Keratinocyte (primary cell): ENCODE results near the gene LEO1. TPM values are rescaled to one million over a fixed set of nuclear protein-coding genes. Genes with fewer than 3 reads are reported as not detected.

Experiments used
- DNase-seq: peaks from one replicate; pipeline ENCODE4 v3.0.0-alpha.2; 2011; ENCODE audit warnings: low read depth, missing footprints, low spot score
- FAIRE-seq: peaks from 2 replicates; lab custom pipeline; 2011; peaks lifted over from hg19 to GRCh38; lab: Jason Lieb, UNC
- H2AFZ ChIP-seq: 2 replicates; pipeline ENCODE4 v1.6.0; 2012; ENCODE audit warnings: low read length, control low read depth, inconsistent platforms; ENCODE audit not compliant: control insufficient read depth
- H3K27ac ChIP-seq: 2 replicates; pipeline ENCODE4 v1.5.1; 2011; ENCODE audit warnings: low read length; ENCODE audit not compliant: control insufficient read depth, insufficient read depth
- H3K27me3 ChIP-seq: 3 replicates; pipeline ENCODE4 v1.6.0; 2011; ENCODE audit warnings: low read length; ENCODE audit not compliant: control insufficient read depth, insufficient read depth; ENCODE audit errors: extremely low read depth
- H3K36me3 ChIP-seq, 2 experiments: 2 replicates in 1 of 2; 3 replicates in 1 of 2; pipeline ENCODE4 v1.5.1; 2011; ENCODE audit warnings: low read length in 2 of 2, mild to moderate bottlenecking in 1 of 2; ENCODE audit not compliant: control insufficient read depth in 2 of 2, insufficient read depth in 2 of 2; ENCODE audit errors: extremely low read depth in 1 of 2
- H3K4me1 ChIP-seq: 3 replicates; pipeline ENCODE4 v1.5.1; 2011; ENCODE audit warnings: low read length; ENCODE audit not compliant: control insufficient read depth, insufficient read depth; ENCODE audit errors: extremely low read depth
- H3K4me2 ChIP-seq: 3 replicates; pipeline ENCODE4 v1.6.0; 2011; ENCODE audit warnings: low read depth, low read length; ENCODE audit not compliant: control insufficient read depth, insufficient read depth; ENCODE audit errors: extremely low read depth
- H3K4me3 ChIP-seq, 3 experiments: fragments of 200-600 bp in 1 of 3; sonication (generic) in 1 of 3; 2 replicates in 2 of 3; 3 replicates in 1 of 3; pipeline ENCODE4 v1.5.1; 2011 to 2016; ENCODE audit warnings: low read length in 3 of 3, mild to moderate bottlenecking in 3 of 3, control low read depth in 2 of 3, inconsistent platforms in 1 of 3, low read depth in 1 of 3, mixed read lengths in 1 of 3, mixed run types in 1 of 3, moderate library complexity in 1 of 3; ENCODE audit not compliant: control insufficient read depth in 2 of 3, insufficient read depth in 2 of 3; ENCODE audit errors: extremely low read depth in 1 of 3
- H3K79me2 ChIP-seq: 2 replicates; pipeline ENCODE4 v1.6.0; 2012; ENCODE audit warnings: low read length; ENCODE audit not compliant: control insufficient read depth, insufficient read depth
- H3K9ac ChIP-seq: 3 replicates; pipeline ENCODE4 v1.6.0; 2011; ENCODE audit warnings: low read length; ENCODE audit not compliant: control insufficient read depth, insufficient read depth; ENCODE audit errors: extremely low read depth
- H3K9me1 ChIP-seq: 3 replicates; pipeline ENCODE4 v1.6.0; 2011; ENCODE audit warnings: low read length; ENCODE audit not compliant: control insufficient read depth, insufficient read depth; ENCODE audit errors: extremely low read depth
- H3K9me3 ChIP-seq: 2 replicates; pipeline ENCODE4 v1.5.1; 2012; ENCODE audit warnings: low read depth, low read length; ENCODE audit not compliant: control insufficient read depth
- H4K20me1 ChIP-seq: 3 replicates; pipeline ENCODE4 v1.6.0; 2011; ENCODE audit warnings: low read length; ENCODE audit not compliant: control insufficient read depth, insufficient read depth; ENCODE audit errors: extremely low read depth
- EZH2 ChIP-seq: IDR thresholded peaks from one replicate; pipeline ENCODE4 v1.6.1; 2012; ENCODE audit warnings: inconsistent platforms, mild to moderate bottlenecking, low read length, moderate library complexity
- dilution Hi-C: fragments of 300-500 bp; cut with MboI; formaldehyde crosslinking; loops from one replicate; pipeline ENCODE4 v1.7.0; 2020; ENCODE audit warnings: low sequenced_read_pairs; ENCODE audit not compliant: extremely low pct_ligation_motif_present
- polyA plus RNA-seq, 5 experiments: library from polyadenylated mRNA; depleted of rRNA in 3 of 5; stranded (reverse) in 3 of 5; stranded (forward) in 1 of 5; unstranded in 1 of 5; fragments of >200 nt; gene quantifications; 1 replicate in 1 of 5; 2 replicates in 3 of 5; 3 replicates in 1 of 5; pipeline versions ENCODE4 v1.2.1 to v1.2.3, GENCODE V29; 2011 to 2012; ENCODE audit warnings: missing spikeins in 2 of 5, low read depth in 1 of 5, low replicate concordance in 1 of 5
- TF ChIP-seq, protein P1 (sequence below), 3 experiments: IDR thresholded peaks in 1 of 3; conservative IDR thresholded peaks in 1 of 3; optimal IDR thresholded peaks in 1 of 3; 2 replicates in 2 of 3; 3 replicates in 1 of 3; pipeline versions ENCODE3 to v1.5.1; 2011; ENCODE audit warnings: low read length in 3 of 3, mild to moderate bottlenecking in 3 of 3, moderate library complexity in 2 of 3, control low read depth in 1 of 3, inconsistent platforms in 1 of 3; ENCODE audit not compliant: insufficient read depth in 2 of 3; ENCODE audit errors: extremely low read depth in 1 of 3

LEO1 gene
- polyA plus RNA-seq, 1 donor (not counting 4 experiments of a cell fraction or from before 2014, with no cell fraction given): 12.5 TPM

- no peaks in the 10 kb centered on the region for H3K79me2 ChIP-seq
- dilution Hi-C loops: no loop called here
- no peak for DNase-seq
- H3K4me1 ChIP-seq: no peaks in the 10 kb centered on the region
- H3K9me3 ChIP-seq: no peaks in the 10 kb centered on the region
- H3K27ac ChIP-seq: no peak overlapping the region
- FAIRE-seq: no peak
- no peak overlapping the region for H3K9ac ChIP-seq
- no peak for TF ChIP-seq EZH2
- TF ChIP-seq, protein P1, sequence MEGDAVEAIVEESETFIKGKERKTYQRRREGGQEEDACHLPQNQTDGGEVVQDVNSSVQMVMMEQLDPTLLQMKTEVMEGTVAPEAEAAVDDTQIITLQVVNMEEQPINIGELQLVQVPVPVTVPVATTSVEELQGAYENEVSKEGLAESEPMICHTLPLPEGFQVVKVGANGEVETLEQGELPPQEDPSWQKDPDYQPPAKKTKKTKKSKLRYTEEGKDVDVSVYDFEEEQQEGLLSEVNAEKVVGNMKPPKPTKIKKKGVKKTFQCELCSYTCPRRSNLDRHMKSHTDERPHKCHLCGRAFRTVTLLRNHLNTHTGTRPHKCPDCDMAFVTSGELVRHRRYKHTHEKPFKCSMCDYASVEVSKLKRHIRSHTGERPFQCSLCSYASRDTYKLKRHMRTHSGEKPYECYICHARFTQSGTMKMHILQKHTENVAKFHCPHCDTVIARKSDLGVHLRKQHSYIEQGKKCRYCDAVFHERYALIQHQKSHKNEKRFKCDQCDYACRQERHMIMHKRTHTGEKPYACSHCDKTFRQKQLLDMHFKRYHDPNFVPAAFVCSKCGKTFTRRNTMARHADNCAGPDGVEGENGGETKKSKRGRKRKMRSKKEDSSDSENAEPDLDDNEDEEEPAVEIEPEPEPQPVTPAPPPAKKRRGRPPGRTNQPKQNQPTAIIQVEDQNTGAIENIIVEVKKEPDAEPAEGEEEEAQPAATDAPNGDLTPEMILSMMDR (optimal IDR thresholded peaks at IDR 0.05 in 1 of 3, IDR thresholded peaks at IDR 0.05 in 1 of 3, conservative IDR thresholded peaks at IDR 0.05 in 1 of 3; ENCODE audit: extremely low read depth in 1 of 3, insufficient read depth in 2 of 3, low read length in 3 of 3): no peak
- no peaks in the 10 kb centered on the region for H3K27me3 ChIP-seq
- H3K9me1 ChIP-seq: no peaks in the 10 kb centered on the region
- no peak overlapping the region for H3K4me3 ChIP-seq
- no peak overlapping the region for H3K4me2 ChIP-seq
- H3K36me3 ChIP-seq: peaks cover 6 to 7% of the 10 kb centered on the region in 2 experiments
- no peak overlapping the region for H2AFZ ChIP-seq
- no peaks in the 10 kb centered on the region for H4K20me1 ChIP-seq
These were observed 39.4 kb downstream of the LEO1 start for GRCh38 chr15:51932161-51932560.

GRCh38 chr15:51931638-51932037 is 39.9 kb downstream of the LEO1 start:
- Histone ChIP-seq H2AFZ (no peak overlapping the region), H4K20me1 (no peaks in the 10 kb centered on the region), H3K4me3 (no peak overlapping the region), H3K79me2 (no peaks in the 10 kb centered on the region), H3K9me3 (no peaks in the 10 kb centered on the region), H3K27ac (no peak overlapping the region), H3K36me3 (peaks cover 7 to 8% of the 10 kb centered on the region in 2 experiments), H3K9ac (no peak overlapping the region), H3K9me1 (no peaks in the 10 kb centered on the region), H3K27me3 (no peaks in the 10 kb centered on the region), H3K4me2 (no peak overlapping the region), H3K4me1 (no peaks in the 10 kb centered on the region)
- no peak for DNase-seq
- TF ChIP-seq, protein P1 (optimal IDR thresholded peaks at IDR 0.05 in 1 of 3, IDR thresholded peaks at IDR 0.05 in 1 of 3, conservative IDR thresholded peaks at IDR 0.05 in 1 of 3; ENCODE audit: extremely low read depth in 1 of 3, insufficient read depth in 2 of 3, low read length in 3 of 3): no peak
- TF ChIP-seq EZH2: no peak
- dilution Hi-C loops: no loop called here
- no peak for FAIRE-seq
